Neural cell (in vitro differentiated cells): ENCODE data around the gene PPM1H. TPM values are rescaled to one million over a fixed set of nuclear protein-coding genes. Genes with fewer than 3 reads are reported as not detected.

Source experiments
- H2AFZ ChIP-seq: fragments of 200-600, 300-800 bp; sonication (generic), shearing (Covaris generic); 2 replicates; pipeline ENCODE4 v1.6.0; 2014; ENCODE audit warnings: low read depth, mild to moderate bottlenecking, antibody characterized with exemption, low read length, moderate library complexity
- H3F3A ChIP-seq: fragments of 200-600 bp; shearing (Covaris generic); 2 replicates; pipeline ENCODE4 v1.6.1; 2016; ENCODE audit warnings: mild to moderate bottlenecking, moderate library complexity, mixed read lengths, antibody characterized with exemption, low read length; ENCODE audit not compliant: insufficient read depth, poor library complexity, severe bottlenecking
- H3K27ac ChIP-seq: fragments of 200-600, 300-800 bp; sonication (generic), shearing (Covaris generic); 2 replicates; pipeline ENCODE4 v1.5.1; 2014; ENCODE audit warnings: mild to moderate bottlenecking, low read length, moderate library complexity
- H3K27me3 ChIP-seq: fragments of 300-800, 200-600 bp; sonication (generic), shearing (Covaris generic); 2 replicates; pipeline ENCODE4 v1.6.0; 2014; ENCODE audit warnings: mild to moderate bottlenecking, low read depth, low read length, moderate library complexity; ENCODE audit not compliant: insufficient read depth
- H3K36me3 ChIP-seq: fragments of 300-800, 200-600 bp; sonication (generic), shearing (Covaris generic); 2 replicates; pipeline ENCODE4 v1.5.1; 2014; ENCODE audit warnings: mild to moderate bottlenecking, antibody characterized with exemption, low read length, moderate library complexity; ENCODE audit not compliant: insufficient read depth
- H3K4me2 ChIP-seq: fragments of 300-800, 200-600 bp; sonication (generic), shearing (Covaris generic); 2 replicates; pipeline ENCODE4 v1.6.0; 2014; ENCODE audit warnings: mild to moderate bottlenecking, low read length
- H3K4me3 ChIP-seq: fragments of 300-800, 200-600 bp; sonication (generic), shearing (Covaris generic); 2 replicates; pipeline ENCODE4 v1.5.1; 2014; ENCODE audit warnings: mild to moderate bottlenecking, low read length, moderate library complexity
- H3K79me2 ChIP-seq: fragments of 200-600 bp; shearing (Covaris generic); replicated peaks from 2 replicates; pipeline ENCODE4 v1.6.0; 2014; ENCODE audit warnings: mild to moderate bottlenecking, low read length, moderate library complexity; ENCODE audit not compliant: insufficient read depth
- H3K9ac ChIP-seq: fragments of 300-800, 200-600 bp; sonication (generic), shearing (Covaris generic); 2 replicates; pipeline ENCODE4 v1.6.1; 2016; ENCODE audit warnings: mild to moderate bottlenecking, low read length, mixed read lengths
- H3K9me2 ChIP-seq: fragments of 200-600 bp; shearing (Covaris generic); 2 replicates; pipeline ENCODE4 v1.6.1; 2016; ENCODE audit warnings: mild to moderate bottlenecking, low read length, mixed read lengths; ENCODE audit not compliant: insufficient read depth
- H3K9me3 ChIP-seq: fragments of 200-600, 300-800 bp; sonication (generic), shearing (Covaris generic); 2 replicates; pipeline ENCODE4 v1.6.1; 2016; ENCODE audit warnings: mild to moderate bottlenecking, mixed run types, low read length, moderate library complexity, mixed read lengths
- H4K20me1 ChIP-seq: fragments of 200-600 bp; shearing (Covaris generic); 2 replicates; pipeline ENCODE4 v1.6.1; 2016; ENCODE audit warnings: mild to moderate bottlenecking, mixed run types; ENCODE audit not compliant: insufficient read depth
- EP300 ChIP-seq: fragments of 450-650 bp; conservative IDR thresholded peaks from 2 replicates; pipeline ENCODE4 v1.6.1; 2014; ENCODE audit warnings: antibody characterized with exemption, mild to moderate bottlenecking, moderate library complexity; ENCODE audit not compliant: poor library complexity, severe bottlenecking
- EZH2 ChIP-seq: fragments of 200-600, 300-800 bp; shearing (Covaris generic), sonication (generic); IDR thresholded peaks from 2 replicates; pipeline ENCODE4 v1.6.1; 2014; ENCODE audit warnings: antibody characterized with exemption, low read length, borderline replicate concordance, mild to moderate bottlenecking; ENCODE audit not compliant: insufficient read depth, poor library complexity, severe bottlenecking
- POLR2AphosphoS5 ChIP-seq: IDR thresholded peaks from 2 replicates; pipeline ENCODE4 v1.6.1; 2012
- RAD21 ChIP-seq: fragments of 450-650 bp; conservative IDR thresholded peaks from 2 replicates; pipeline ENCODE4 v1.6.1; 2014; ENCODE audit warnings: antibody characterized with exemption, mild to moderate bottlenecking, moderate library complexity
- SMC3 ChIP-seq: fragments of 450-650 bp; conservative IDR thresholded peaks from 2 replicates; pipeline ENCODE4 v1.6.1; 2014; ENCODE audit warnings: antibody characterized with exemption, mild to moderate bottlenecking, moderate library complexity; ENCODE audit not compliant: poor library complexity
- polyA plus RNA-seq: library from polyadenylated mRNA; depleted of rRNA; stranded (reverse); fragments of >200 nt; gene quantifications from 2 replicates; pipeline ENCODE4 v1.2.3, GENCODE V29; 2014
- TF ChIP-seq, protein P1 (sequence below): IDR thresholded peaks from 2 replicates; pipeline ENCODE4 v1.6.1; 2012; ENCODE audit warnings: borderline replicate concordance

The PPM1H gene
- polyA plus RNA-seq, 1 donor from 2014 or later = 3.9 TPM

- TF ChIP-seq, protein P1, sequence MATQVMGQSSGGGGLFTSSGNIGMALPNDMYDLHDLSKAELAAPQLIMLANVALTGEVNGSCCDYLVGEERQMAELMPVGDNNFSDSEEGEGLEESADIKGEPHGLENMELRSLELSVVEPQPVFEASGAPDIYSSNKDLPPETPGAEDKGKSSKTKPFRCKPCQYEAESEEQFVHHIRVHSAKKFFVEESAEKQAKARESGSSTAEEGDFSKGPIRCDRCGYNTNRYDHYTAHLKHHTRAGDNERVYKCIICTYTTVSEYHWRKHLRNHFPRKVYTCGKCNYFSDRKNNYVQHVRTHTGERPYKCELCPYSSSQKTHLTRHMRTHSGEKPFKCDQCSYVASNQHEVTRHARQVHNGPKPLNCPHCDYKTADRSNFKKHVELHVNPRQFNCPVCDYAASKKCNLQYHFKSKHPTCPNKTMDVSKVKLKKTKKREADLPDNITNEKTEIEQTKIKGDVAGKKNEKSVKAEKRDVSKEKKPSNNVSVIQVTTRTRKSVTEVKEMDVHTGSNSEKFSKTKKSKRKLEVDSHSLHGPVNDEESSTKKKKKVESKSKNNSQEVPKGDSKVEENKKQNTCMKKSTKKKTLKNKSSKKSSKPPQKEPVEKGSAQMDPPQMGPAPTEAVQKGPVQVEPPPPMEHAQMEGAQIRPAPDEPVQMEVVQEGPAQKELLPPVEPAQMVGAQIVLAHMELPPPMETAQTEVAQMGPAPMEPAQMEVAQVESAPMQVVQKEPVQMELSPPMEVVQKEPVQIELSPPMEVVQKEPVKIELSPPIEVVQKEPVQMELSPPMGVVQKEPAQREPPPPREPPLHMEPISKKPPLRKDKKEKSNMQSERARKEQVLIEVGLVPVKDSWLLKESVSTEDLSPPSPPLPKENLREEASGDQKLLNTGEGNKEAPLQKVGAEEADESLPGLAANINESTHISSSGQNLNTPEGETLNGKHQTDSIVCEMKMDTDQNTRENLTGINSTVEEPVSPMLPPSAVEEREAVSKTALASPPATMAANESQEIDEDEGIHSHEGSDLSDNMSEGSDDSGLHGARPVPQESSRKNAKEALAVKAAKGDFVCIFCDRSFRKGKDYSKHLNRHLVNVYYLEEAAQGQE = no peak
Observed at GRCh38 chr12:62686938-62687337, 248.0 kb downstream of the PPM1H start (continued).

GRCh38 chr12:62684570-62685295 lies 250.2 kb downstream of the PPM1H start:
- H3K9ac ChIP-seq = no peak overlapping the region

GRCh38 chr12:62683776-62684569 lies 251.0 kb downstream of the PPM1H start:
- Histone ChIP-seq H3F3A (no peaks in the 10 kb centered on the region), H3K4me2 (no peak overlapping the region), H3K36me3 (no peaks in the 10 kb centered on the region), H2AFZ (no peak overlapping the region), H3K27ac (no peak overlapping the region), H3K9me3 (no peaks in the 10 kb centered on the region), H3K27me3 (no peaks in the 10 kb centered on the region), H3K4me3 (no peak overlapping the region), H3K79me2 (no peaks in the 10 kb centered on the region), H3K9ac (no peak overlapping the region), H4K20me1 (no peaks in the 10 kb centered on the region), H3K9me2 (no peaks in the 10 kb centered on the region)
- no peak for TF ChIP-seq SMC3
- no peak for TF ChIP-seq POLR2AphosphoS5
- TF ChIP-seq EP300 = no peak
- TF ChIP-seq EZH2 = no peak
- TF ChIP-seq, protein P1 = no peak

More at GRCh38 chr12:62684570-62685295, 250.2 kb downstream of the PPM1H start:
- Histone ChIP-seq H3K9me2 (no peaks in the 10 kb centered on the region), H3K36me3 (no peaks in the 10 kb centered on the region), H3K79me2 (no peaks in the 10 kb centered on the region), H3K27ac (no peak overlapping the region), H3F3A (no peaks in the 10 kb centered on the region), H3K4me2 (no peak overlapping the region), H3K27me3 (no peaks in the 10 kb centered on the region), H3K4me3 (no peak overlapping the region), H2AFZ (no peak overlapping the region), H3K9me3 (no peaks in the 10 kb centered on the region), H4K20me1 (no peaks in the 10 kb centered on the region)
- no peak for TF ChIP-seq SMC3
- TF ChIP-seq RAD21 = no peak
